MM.1S (cell line): ENCODE results near the gene SLC35F3.

Experiments
- EZH2 ChIP-seq: fragments of 300-600 bp; sonication (generic); optimal IDR thresholded peaks from 2 replicates; pipeline ENCODE3; 2017; ENCODE audit warnings: low read depth, mild to moderate bottlenecking, antibody characterized with exemption, low read length, mixed read lengths
- TF ChIP-seq, protein P1 (sequence below): fragments of 300-600 bp; sonication (generic); IDR thresholded peaks from 2 replicates; pipeline ENCODE4 v1.5.1; 2016; ENCODE audit warnings: antibody characterized with exemption, low read length, mixed read lengths

DNA sequence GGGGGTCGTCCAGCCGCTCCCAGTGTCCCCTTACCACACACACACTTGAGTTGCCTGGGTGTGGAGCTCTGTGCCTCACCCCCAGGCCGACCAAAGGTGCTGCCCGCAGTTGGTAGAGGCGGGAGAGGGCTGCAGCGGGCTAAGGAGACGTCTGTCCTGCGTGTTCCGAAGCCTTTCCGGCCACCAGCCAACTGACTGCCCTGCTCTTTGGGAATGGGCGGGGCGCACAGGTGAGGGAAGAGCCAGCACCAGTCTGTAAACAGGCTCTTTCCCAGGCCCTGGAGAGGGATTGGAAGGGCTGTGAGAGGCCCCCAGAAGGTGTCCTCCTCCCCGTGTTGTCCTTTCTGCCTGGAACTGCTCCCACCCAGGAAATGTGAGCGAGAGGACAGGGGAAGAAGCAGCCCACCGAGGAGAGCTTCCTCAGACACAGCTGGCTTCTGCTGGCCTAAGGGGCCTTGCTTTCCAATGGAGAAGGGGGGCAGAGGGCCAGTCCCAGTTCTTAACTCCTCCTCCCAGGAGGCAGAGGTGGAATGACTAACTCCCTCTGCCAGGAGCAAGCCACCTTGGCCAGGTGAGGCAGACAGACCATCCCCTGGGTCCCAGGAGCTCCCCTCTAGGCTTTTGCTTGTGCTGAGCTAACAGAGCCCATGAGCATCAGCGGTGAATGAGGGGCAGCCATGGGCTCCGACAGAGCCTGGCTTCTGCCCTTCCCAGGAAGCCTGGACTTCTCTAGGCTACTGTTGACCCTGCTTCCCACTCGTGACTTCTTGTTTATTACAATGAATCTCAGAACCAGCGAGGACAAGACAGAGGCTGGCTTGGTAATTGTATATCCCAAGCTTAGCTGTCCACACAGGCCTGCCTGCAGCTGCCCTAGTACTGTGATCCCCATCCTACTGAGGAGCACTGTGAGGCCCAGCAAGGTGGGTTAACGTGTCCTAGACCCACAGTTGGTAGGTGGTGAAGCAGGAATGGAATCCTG lies 310.7 kb downstream of the SLC35F3 start:
- TF ChIP-seq, protein P1, sequence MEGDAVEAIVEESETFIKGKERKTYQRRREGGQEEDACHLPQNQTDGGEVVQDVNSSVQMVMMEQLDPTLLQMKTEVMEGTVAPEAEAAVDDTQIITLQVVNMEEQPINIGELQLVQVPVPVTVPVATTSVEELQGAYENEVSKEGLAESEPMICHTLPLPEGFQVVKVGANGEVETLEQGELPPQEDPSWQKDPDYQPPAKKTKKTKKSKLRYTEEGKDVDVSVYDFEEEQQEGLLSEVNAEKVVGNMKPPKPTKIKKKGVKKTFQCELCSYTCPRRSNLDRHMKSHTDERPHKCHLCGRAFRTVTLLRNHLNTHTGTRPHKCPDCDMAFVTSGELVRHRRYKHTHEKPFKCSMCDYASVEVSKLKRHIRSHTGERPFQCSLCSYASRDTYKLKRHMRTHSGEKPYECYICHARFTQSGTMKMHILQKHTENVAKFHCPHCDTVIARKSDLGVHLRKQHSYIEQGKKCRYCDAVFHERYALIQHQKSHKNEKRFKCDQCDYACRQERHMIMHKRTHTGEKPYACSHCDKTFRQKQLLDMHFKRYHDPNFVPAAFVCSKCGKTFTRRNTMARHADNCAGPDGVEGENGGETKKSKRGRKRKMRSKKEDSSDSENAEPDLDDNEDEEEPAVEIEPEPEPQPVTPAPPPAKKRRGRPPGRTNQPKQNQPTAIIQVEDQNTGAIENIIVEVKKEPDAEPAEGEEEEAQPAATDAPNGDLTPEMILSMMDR = no peak
- TF ChIP-seq EZH2 = no peak
